Measurements from ENCODE around the gene S100A11. TPM values are rescaled to one million over a fixed set of nuclear protein-coding genes. Genes with fewer than 3 reads are reported as not detected.

S100A11 gene
- total RNA-seq, 1 experiment from 2014 or later: 126 TPM

DNA sequence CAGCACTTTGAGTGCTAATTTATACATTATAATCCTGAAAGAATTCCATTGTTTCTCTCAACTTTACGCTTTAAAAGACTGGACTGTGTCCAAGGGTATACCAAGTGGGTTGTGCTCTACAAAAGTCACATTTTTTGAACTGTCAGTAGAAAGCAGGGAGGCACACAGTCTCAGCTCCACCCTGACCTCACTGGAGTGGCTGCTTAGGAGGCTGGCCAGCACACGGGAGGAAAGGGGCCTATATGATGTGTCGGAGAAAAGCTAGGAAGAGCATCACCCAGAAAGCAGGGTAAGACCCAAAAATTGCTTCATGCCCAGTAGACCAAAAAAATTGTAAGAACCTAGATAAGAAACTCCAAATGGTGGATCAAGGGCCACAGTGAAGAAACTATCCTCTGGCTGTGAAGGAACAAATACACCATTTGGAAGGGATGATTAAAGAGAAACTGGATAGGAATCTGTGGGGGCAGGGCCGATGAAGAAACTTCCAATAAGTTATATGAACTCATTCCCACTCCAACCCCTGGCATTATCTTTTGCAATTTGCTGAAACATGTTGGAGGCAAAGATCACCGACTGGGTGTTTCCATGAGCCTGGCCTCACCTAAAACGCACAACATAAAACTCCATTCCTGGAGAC lies 45.0 kb downstream of the S100A11 start (continued):
- no peak for TF ChIP-seq NFE2L1 (CRISPR knock-in tag; IDR thresholded peaks at IDR 0.05)
- TF ChIP-seq, protein P1, sequence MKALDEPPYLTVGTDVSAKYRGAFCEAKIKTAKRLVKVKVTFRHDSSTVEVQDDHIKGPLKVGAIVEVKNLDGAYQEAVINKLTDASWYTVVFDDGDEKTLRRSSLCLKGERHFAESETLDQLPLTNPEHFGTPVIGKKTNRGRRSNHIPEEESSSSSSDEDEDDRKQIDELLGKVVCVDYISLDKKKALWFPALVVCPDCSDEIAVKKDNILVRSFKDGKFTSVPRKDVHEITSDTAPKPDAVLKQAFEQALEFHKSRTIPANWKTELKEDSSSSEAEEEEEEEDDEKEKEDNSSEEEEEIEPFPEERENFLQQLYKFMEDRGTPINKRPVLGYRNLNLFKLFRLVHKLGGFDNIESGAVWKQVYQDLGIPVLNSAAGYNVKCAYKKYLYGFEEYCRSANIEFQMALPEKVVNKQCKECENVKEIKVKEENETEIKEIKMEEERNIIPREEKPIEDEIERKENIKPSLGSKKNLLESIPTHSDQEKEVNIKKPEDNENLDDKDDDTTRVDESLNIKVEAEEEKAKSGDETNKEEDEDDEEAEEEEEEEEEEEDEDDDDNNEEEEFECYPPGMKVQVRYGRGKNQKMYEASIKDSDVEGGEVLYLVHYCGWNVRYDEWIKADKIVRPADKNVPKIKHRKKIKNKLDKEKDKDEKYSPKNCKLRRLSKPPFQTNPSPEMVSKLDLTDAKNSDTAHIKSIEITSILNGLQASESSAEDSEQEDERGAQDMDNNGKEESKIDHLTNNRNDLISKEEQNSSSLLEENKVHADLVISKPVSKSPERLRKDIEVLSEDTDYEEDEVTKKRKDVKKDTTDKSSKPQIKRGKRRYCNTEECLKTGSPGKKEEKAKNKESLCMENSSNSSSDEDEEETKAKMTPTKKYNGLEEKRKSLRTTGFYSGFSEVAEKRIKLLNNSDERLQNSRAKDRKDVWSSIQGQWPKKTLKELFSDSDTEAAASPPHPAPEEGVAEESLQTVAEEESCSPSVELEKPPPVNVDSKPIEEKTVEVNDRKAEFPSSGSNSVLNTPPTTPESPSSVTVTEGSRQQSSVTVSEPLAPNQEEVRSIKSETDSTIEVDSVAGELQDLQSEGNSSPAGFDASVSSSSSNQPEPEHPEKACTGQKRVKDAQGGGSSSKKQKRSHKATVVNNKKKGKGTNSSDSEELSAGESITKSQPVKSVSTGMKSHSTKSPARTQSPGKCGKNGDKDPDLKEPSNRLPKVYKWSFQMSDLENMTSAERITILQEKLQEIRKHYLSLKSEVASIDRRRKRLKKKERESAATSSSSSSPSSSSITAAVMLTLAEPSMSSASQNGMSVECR (CRISPR knock-in tag; IDR thresholded peaks at IDR 0.05; ENCODE audit: borderline replicate concordance): no peak

DNA sequence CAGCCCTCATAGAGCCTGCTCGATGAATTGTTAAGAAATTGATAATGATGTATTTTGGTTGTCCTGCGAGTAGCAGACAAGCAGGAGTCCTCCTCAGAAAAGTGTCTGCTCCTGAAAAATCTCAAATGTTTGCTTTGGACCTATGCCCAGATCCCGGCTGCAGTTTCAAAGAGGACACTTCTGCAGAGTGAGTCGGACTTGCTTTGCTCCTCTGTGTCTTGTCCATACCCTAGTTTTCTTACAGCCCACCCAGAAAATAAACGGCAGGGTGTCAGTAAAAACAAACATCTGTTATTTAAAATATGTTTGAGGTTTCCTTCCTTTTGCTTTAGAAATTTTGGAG lies 46.0 kb downstream of the S100A11 start:
- Mint-ChIP-seq H3K4me1 (peaks cover 63% of the 10 kb centered on the region), H3K27ac (no peak overlapping the region), H3K9me3 (no peaks in the 10 kb centered on the region), H3K36me3 (peaks cover 6% of the 10 kb centered on the region), H3K4me3 (no peak overlapping the region), H3K27me3 (ENCODE audit: low read depth) (peaks cover 8% of the 10 kb centered on the region; the same call in 1 of the 2 replicates)
- DNase-seq (ENCODE audit: low spot score): no peak
- ATAC-seq: no peak
- TF ChIP-seq, protein P2, sequence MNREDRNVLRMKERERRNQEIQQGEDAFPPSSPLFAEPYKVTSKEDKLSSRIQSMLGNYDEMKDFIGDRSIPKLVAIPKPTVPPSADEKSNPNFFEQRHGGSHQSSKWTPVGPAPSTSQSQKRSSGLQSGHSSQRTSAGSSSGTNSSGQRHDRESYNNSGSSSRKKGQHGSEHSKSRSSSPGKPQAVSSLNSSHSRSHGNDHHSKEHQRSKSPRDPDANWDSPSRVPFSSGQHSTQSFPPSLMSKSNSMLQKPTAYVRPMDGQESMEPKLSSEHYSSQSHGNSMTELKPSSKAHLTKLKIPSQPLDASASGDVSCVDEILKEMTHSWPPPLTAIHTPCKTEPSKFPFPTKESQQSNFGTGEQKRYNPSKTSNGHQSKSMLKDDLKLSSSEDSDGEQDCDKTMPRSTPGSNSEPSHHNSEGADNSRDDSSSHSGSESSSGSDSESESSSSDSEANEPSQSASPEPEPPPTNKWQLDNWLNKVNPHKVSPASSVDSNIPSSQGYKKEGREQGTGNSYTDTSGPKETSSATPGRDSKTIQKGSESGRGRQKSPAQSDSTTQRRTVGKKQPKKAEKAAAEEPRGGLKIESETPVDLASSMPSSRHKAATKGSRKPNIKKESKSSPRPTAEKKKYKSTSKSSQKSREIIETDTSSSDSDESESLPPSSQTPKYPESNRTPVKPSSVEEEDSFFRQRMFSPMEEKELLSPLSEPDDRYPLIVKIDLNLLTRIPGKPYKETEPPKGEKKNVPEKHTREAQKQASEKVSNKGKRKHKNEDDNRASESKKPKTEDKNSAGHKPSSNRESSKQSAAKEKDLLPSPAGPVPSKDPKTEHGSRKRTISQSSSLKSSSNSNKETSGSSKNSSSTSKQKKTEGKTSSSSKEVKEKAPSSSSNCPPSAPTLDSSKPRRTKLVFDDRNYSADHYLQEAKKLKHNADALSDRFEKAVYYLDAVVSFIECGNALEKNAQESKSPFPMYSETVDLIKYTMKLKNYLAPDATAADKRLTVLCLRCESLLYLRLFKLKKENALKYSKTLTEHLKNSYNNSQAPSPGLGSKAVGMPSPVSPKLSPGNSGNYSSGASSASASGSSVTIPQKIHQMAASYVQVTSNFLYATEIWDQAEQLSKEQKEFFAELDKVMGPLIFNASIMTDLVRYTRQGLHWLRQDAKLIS (CRISPR knock-in tag; IDR thresholded peaks at IDR 0.05; ENCODE audit: borderline replicate concordance): no peak
- no peak for TF ChIP-seq JAZF1 (CRISPR knock-in tag; IDR thresholded peaks at IDR 0.05)
- TF ChIP-seq, protein P3, sequence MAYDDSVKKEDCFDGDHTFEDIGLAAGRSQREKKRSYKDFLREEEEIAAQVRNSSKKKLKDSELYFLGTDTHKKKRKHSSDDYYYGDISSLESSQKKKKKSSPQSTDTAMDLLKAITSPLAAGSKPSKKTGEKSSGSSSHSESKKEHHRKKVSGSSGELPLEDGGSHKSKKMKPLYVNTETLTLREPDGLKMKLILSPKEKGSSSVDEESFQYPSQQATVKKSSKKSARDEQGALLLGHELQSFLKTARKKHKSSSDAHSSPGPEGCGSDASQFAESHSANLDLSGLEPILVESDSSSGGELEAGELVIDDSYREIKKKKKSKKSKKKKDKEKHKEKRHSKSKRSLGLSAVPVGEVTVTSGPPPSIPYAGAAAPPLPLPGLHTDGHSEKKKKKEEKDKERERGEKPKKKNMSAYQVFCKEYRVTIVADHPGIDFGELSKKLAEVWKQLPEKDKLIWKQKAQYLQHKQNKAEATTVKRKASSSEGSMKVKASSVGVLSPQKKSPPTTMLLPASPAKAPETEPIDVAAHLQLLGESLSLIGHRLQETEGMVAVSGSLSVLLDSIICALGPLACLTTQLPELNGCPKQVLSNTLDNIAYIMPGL (CRISPR knock-in tag; IDR thresholded peaks at IDR 0.05): no peak
- TF ChIP-seq NR3C1 (CRISPR knock-in tag; conservative IDR thresholded peaks at IDR 0.05; ENCODE audit: low read depth): no peak
- TF ChIP-seq RELA (CRISPR knock-in tag; IDR thresholded peaks at IDR 0.05; ENCODE audit: borderline replicate concordance): no peak
- TF ChIP-seq, protein P4, sequence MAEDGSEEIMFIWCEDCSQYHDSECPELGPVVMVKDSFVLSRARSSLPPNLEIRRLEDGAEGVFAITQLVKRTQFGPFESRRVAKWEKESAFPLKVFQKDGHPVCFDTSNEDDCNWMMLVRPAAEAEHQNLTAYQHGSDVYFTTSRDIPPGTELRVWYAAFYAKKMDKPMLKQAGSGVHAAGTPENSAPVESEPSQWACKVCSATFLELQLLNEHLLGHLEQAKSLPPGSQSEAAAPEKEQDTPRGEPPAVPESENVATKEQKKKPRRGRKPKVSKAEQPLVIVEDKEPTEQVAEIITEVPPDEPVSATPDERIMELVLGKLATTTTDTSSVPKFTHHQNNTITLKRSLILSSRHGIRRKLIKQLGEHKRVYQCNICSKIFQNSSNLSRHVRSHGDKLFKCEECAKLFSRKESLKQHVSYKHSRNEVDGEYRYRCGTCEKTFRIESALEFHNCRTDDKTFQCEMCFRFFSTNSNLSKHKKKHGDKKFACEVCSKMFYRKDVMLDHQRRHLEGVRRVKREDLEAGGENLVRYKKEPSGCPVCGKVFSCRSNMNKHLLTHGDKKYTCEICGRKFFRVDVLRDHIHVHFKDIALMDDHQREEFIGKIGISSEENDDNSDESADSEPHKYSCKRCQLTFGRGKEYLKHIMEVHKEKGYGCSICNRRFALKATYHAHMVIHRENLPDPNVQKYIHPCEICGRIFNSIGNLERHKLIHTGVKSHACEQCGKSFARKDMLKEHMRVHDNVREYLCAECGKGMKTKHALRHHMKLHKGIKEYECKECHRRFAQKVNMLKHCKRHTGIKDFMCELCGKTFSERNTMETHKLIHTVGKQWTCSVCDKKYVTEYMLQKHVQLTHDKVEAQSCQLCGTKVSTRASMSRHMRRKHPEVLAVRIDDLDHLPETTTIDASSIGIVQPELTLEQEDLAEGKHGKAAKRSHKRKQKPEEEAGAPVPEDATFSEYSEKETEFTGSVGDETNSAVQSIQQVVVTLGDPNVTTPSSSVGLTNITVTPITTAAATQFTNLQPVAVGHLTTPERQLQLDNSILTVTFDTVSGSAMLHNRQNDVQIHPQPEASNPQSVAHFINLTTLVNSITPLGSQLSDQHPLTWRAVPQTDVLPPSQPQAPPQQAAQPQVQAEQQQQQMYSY (CRISPR knock-in tag; IDR thresholded peaks at IDR 0.05): no peak
- no peak for TF ChIP-seq NFE2L1 (CRISPR knock-in tag; IDR thresholded peaks at IDR 0.05)
- TF ChIP-seq, protein P5, sequence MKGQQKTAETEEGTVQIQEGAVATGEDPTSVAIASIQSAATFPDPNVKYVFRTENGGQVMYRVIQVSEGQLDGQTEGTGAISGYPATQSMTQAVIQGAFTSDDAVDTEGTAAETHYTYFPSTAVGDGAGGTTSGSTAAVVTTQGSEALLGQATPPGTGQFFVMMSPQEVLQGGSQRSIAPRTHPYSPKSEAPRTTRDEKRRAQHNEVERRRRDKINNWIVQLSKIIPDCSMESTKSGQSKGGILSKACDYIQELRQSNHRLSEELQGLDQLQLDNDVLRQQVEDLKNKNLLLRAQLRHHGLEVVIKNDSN (CRISPR knock-in tag; IDR thresholded peaks at IDR 0.05): no peak
- no peak for TF ChIP-seq MYBL2 (CRISPR knock-in tag; IDR thresholded peaks at IDR 0.05)
- TF ChIP-seq TCF7 (CRISPR knock-in tag; IDR thresholded peaks at IDR 0.05; ENCODE audit: low read depth): no peak
- ChIA-PET POLR2A (no interaction called here), CTCF (interaction anchor here (6.6 to 9.2 kb wide), 2 partner anchors 11 to 22 kb away, joined by 74 to 83 read pairs; no protein-coding TSS in a partner anchor)
